HG03280 (cell line): Measurements from ENCODE around the gene MAP6.
"Not testable (repeated sequence)": the region's sequence is repeated elsewhere in the genome, so short reads cannot be mapped to it uniquely, and the experiment has no call there.

Experiments
- ATAC-seq: cut with Tn5 transposase; IDR thresholded peaks from one replicate; pipeline ENCODE4 v1.9.1; 2021; ENCODE audit warnings: mild to moderate bottlenecking, moderate library complexity; ENCODE audit not compliant: unreplicated experiment

The MAP6 gene

GRCh38 chr11:75668451-75669297 lies at the start of gene MAP6:
MAP6 (minus strand) TSS chr11:75669038; CDS start chr11:75668369, 669 bp downstream.
- ATAC-seq, result no peak

DNA sequence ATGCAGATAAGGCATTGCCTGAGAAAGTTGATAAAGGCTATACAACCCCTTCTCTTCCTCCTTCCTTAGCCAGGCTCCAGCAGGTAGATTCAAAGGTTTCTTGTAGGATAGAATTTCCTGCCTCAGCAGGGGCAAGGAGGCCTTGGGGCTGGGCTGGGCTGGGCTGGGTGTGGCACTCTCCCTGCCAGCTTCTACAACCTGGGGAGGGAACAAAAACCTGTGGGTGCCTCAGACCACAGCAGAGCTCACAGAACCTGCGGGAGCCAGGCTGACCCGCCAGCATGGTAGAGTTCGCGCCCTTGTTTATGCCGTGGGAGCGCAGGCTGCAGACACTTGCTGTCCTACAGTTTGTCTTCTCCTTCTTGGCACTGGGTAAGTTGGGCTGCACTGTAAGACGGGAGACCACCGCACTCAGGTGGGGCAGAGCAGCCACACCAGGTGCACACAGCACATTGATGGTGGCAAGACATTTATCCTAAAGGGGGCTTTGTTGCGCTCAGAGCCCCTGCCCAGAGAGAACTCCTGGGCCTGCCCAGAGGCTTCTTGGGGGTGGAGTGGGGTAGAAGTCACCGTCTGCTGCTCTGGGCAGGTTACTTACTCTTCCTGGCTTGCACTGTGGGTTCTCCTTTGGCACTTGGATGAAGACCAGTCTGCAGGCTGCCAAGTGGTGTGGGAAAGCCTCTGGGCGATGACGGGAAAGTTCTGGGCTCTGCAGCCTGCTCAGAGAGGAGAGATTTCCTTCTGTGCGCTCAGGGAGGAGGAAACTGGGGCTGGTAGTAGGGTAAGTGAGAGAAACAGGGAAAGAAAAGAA lies 49.0 kb upstream of the MAP6 start, which contains the start of gene MOGAT2:
Gene MOGAT2, plus strand, starts transcription at position 231 of the 811 bp plus-strand sequence. Its CDS starts 51 bp downstream, at position 282.
- ATAC-seq, result no peak

- ATAC-seq, result no peak
These were observed 47.8 kb upstream of the MAP6 start for GRCh38 chr11:75716659-75717058.

DNA sequence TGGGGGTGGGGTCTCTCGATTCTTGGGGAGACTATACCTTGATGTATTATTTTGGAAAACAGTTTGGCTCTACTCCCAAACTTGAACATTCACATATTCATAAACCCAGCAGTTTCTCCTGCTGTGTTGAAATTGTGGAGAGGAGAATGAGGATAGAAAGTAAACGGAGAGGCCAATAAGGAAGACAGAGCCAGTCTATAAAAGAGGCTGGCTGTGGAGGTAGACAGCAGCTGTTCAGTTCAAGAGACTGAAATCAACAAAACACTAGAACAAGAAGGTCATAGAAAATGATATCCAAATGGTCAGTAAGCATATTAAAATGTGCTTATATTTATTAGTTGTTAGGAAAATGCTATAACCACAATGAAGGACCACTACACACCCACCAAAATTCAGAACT lies 46.9 kb upstream of the MAP6 start:
- ATAC-seq, result no peak

DNA sequence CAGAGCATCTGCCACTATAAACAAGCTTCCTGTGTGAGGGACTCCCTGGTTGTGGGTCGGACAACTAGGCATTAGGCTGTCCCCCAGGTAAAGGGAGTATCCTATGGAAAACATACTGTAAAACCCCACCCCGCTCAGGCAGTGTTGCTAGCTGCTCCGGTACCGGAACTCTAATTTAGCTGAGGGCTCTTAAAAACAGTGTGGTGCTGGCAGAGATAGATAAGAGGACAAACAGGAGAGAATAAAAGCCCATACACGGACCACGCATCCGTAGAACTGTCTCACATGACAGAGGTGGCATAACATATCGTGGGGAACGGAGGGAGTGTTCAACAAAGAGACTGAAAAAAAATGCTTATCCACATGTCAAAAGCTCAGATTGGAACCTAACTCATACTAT lies 45.4 kb upstream of the MAP6 start:
- ATAC-seq, result no peak

DNA sequence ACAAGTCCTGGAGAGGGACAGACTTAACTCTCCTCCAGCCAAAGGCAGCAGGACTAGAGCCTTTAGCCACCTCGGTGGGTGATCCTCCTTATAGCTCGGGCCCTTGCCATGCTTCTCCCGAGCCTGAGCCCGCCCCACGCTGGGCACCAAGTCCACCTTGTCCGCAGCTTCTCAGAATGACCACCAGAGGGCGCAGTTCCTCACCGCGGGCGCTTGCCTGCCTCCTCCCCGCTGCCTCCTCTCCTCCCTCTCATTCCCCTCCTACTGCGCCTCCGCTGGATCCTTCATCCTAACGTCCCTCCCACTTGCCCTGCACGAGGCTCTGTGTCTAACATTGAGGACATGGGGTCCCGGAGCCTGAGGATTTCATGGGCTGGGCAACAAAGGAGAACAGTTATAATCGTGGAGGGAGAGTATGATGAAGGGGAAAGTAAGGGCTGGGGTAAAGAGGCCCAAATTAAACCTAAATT lies 37.5 kb upstream of the MAP6 start:
- no peak for ATAC-seq

GRCh38 chr11:75705541-75705940 lies 36.7 kb upstream of the MAP6 start:
- ATAC-seq, result no peak

- no peak for ATAC-seq
These were observed 34.9 kb upstream of the MAP6 start for GRCh38 chr11:75703695-75704237.

DNA sequence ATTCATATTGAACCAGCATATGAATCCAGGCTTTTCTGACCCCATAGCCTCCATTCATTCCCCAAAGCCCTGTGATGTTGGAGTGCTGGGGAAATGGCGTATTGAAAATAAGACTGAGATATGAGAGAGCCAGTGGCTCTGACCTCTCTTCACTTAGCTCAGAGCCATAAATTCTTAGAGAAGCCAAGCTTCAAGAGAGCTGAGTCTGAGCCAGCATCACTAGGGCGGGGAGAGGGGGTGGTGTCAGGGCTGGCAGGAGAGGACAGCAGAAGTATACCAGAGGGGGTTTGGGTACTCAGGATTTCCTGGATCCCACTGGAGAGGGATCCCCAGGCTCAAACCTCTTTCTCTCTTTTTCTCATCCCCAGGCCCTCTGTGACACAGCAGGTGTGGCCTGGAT lies 32.1 kb upstream of the MAP6 start:
- ATAC-seq, result no peak

DNA sequence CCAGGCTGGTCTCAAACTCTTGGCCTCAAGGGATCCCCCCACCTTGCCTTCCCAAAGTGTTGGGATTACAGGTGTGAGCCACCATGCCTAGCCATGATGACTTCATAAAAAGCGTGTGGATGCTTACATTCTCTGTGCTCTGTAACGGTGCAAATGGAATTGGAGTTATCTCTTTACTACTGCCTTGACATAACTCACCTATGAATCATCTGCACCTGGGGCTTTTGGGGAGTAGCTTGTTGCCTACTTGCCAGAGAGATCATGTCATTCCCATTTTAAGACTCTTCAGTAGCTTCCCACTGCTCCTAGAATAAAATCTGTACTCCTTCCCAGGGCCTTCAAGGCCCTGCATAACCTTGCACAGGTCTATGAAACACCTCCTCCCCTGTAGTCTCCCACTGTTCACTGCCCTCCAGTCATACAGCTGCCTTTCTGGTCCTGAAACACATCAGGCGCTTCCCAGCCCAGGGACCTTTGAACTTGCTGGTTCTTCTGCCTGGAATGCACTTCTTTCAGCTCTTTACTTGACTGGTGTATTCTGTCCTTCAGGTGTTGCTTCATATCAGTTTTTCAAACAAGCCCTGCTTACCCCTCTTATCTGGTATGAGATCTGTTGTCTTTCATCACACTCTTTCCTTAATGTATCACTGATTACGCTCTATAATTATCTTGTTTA lies 29.2 kb upstream of the MAP6 start:
- ATAC-seq, result no peak

GRCh38 chr11:75691804-75692203 lies 23.0 kb upstream of the MAP6 start:
- ATAC-seq, result no peak

GRCh38 chr11:75689863-75690609 lies 21.2 kb upstream of the MAP6 start:
- no peak for ATAC-seq

- not testable (repeated sequence) for ATAC-seq
These were observed 15.0 kb upstream of the MAP6 start for GRCh38 chr11:75683856-75684255.

DNA sequence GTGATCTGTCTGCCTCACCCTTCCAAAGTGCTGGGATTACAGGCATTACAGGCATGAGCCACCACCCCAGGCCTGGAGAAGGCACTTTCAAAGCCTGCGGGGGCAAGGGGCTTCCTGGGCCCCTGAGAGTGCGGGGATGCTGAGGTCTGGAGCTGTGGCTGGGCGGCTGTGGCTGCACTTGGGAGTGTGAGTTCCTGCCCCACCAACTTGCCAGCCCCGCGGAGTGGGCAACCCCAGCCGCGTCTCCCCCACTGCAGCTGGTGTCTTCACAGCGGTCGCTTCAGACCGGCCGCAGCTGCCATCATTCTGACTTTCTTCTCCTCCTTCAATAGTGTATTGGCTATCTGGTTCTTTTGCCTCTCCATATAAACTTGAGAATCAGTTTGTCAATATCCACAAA lies 10.7 kb upstream of the MAP6 start:
- no peak for ATAC-seq

DNA sequence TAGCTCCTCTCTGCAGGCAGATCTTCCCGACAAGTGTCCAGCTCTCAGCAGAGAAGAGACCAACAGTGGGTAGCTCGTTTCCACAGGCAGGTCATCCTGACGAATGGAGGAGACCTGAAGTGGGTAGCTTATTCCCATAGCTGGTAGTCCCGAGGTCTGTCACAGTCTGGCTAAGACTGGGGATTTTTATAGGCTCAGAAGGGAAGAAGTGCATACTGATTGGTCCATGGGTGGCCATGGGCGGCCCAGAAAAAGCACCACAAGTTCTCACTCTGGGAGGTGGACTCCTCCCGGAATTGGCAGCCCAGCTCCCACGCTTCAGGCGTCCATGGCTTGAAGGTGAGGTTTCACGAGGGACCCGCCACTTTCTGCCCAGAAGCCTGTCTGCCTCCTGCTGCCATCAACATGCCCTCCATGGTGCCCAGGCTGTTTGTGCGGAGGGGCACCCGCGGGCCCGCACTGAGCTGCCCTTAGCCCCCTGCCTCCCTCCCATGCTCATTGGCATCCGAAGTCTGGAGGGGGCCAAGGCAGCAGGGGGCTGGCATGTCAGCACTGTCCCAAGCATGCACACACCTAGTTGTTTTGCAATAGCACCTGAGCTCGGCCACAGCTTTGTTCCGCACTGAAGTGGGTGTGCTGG lies 9.9 kb upstream of the MAP6 start:
- no peak for ATAC-seq

DNA sequence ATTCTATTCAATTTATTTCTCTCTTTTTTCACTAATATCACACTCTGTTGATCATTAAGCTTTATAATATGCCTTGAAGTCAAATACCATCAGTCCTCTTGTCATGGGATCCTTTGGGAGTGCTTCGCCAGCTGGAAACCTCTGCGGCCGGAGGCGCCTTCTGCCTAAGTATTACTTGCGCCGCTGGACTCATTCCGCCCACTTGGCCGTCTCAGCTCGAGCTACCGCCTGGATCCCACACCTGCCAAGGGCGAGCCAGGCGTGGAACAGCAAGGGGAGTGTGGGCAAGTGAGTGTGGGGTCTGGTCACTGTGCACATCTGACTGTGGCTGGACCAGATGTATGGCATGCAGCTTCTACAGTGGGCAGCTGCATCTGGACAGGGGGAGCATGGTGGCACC lies 9.1 kb upstream of the MAP6 start:
- no peak for ATAC-seq

DNA sequence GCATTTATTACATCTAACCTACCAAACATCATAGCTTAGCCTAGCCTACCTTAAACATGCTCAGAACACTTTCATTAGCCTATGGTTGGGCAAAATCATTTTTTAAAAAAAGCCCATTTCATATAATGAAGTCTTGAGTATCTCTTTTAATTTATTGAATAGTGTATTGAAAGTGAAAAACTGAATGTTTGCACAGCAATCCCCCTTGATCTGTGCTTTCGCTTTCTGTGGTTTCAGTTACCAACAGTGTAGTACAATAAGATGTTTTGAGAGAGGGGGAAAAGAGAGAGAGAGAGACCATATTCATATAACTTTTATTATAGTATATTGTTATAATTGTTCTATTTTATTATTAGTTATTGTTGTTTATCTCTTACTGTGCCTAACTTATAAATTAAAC lies 8.4 kb upstream of the MAP6 start:
- no peak for ATAC-seq

DNA sequence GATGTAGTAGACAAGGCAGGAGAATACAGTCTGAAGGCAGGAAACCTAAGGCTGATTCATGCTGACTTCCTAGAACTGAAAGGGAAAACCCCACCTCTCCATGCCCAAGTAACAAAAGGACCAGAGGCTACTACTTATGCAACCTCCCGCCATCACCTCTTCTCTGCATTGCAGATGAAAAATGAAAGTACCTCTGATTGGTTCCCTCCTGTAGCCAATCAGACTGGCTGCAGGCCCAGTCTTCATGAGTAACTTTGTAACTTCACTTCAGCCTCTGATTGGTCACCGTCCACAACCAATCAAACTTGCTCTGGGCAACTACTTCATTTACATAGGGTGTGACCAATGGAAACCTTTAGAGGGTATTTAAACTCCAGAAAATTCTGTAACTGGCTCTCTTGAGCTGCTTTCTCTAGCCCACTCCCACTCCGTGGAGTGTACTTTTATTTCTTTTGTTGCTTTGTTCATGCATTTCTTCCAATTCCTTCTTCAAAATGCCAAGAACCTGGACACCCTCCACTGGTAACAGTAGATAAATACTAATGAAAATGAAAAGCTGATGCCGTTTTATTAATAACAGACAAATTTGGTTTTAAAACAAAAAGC lies 5.2 kb upstream of the MAP6 start:
- no peak for ATAC-seq

GRCh38 chr11:75667831-75668450 lies 897 bp downstream of the MAP6 start:
- ATAC-seq, result no peak
